Dermis microvascular lymphatic vessel endothelial cell (primary cell): ENCODE data around the gene TRAPPC1. TPM values are rescaled to one million over a fixed set of nuclear protein-coding genes. Genes with fewer than 3 reads are reported as not detected.
"Not testable (repeated sequence)": the region's sequence is repeated elsewhere in the genome, so short reads cannot be mapped to it uniquely, and the experiment has no call there.

Experiments
- DNase-seq, 2 donors: peaks; one replicate each; pipeline versions ENCODE4 v3.0.0 to v3.0.0-alpha.2; 2010; ENCODE audit warnings: low read depth in 2 of 2
- total RNA-seq: library from RNA; depleted of rRNA; stranded (reverse); fragments of >200 nt; gene quantifications from 2 replicates; pipeline ENCODE4 v1.2.1, GENCODE V29; 2014

Gene TRAPPC1
- total RNA-seq: 52.9 and 80.7 TPM in 2 replicates

GRCh38 chr17:7931709-7932482, at the start of gene TRAPPC1, which contains the start of gene CNTROB:
TRAPPC1 (minus strand) TSS chr17:7931946; CDS start chr17:7931829, 117 bp downstream.
CNTROB (plus strand) TSS chr17:7932206; CDS start chr17:7933080, 874 bp downstream.
- peak; percentile 98 to 99 for DNase-seq

- no peak for DNase-seq
Measured at GRCh38 chr17:7977805-7978204, 46.1 kb upstream of the TRAPPC1 start.

- DNase-seq: no peak
Measured at GRCh38 chr17:7977039-7977438, 45.3 kb upstream of the TRAPPC1 start.

GRCh38 chr17:7974638-7975131, 42.9 kb upstream of the TRAPPC1 start:
- no peak for DNase-seq

GRCh38 chr17:7972131-7972785, 40.5 kb upstream of the TRAPPC1 start:
- no peak for DNase-seq

- no peak for DNase-seq
Measured at GRCh38 chr17:7971651-7972050, 39.9 kb upstream of the TRAPPC1 start.

GRCh38 chr17:7969433-7969832, 37.7 kb upstream of the TRAPPC1 start:
- no peak for DNase-seq

GRCh38 chr17:7967751-7968150, 36.0 kb upstream of the TRAPPC1 start:
- DNase-seq: no peak

- no peak for DNase-seq
Measured at GRCh38 chr17:7961421-7961820, 29.7 kb upstream of the TRAPPC1 start.

- no peak for DNase-seq
Measured at GRCh38 chr17:7959503-7960253, 27.9 kb upstream of the TRAPPC1 start.

- peak in 1 of 2 donors; percentile 26 for DNase-seq
Measured at GRCh38 chr17:7956228-7956965, 24.7 kb upstream of the TRAPPC1 start.

GRCh38 chr17:7955414-7956227, 23.9 kb upstream of the TRAPPC1 start:
- no peak for DNase-seq

- not testable (repeated sequence) for DNase-seq
Measured at GRCh38 chr17:7953266-7953665, 21.5 kb upstream of the TRAPPC1 start.

- no peak for DNase-seq
Measured at GRCh38 chr17:7951143-7951792, 19.5 kb upstream of the TRAPPC1 start.

- DNase-seq: no peak
Measured at GRCh38 chr17:7950578-7950977, 18.8 kb upstream of the TRAPPC1 start.

- no peak for DNase-seq
Measured at GRCh38 chr17:7947651-7948050, 15.9 kb upstream of the TRAPPC1 start.

GRCh38 chr17:7946441-7946840, 14.7 kb upstream of the TRAPPC1 start:
- DNase-seq: no peak

- DNase-seq: no peak
Measured at GRCh38 chr17:7945651-7946050, 13.9 kb upstream of the TRAPPC1 start.

- DNase-seq: no peak
Measured at GRCh38 chr17:7944326-7944725, 12.6 kb upstream of the TRAPPC1 start.

- no peak for DNase-seq
Measured at GRCh38 chr17:7943291-7943690, 11.5 kb upstream of the TRAPPC1 start.
